Kidney (tissue), 14 donors: ENCODE measurements around the gene WNT7A. TPM values are rescaled to one million over a fixed set of nuclear protein-coding genes. Genes with fewer than 3 reads are reported as not detected.

Experiments used
- DNase-seq, 5 donors: peaks; one replicate each; pipeline ENCODE4 v3.0.0-alpha.2; 2013 to 2020
- FAIRE-seq: peaks from 2 replicates; lab custom pipeline; 2012; peaks lifted over from hg19 to GRCh38; lab: Jason Lieb, UNC
- H3K27ac ChIP-seq, 2 donors: one replicate each; pipeline ENCODE4 v1.7.0; 2013; ENCODE audit warnings: low read depth in 2 of 2, low read length in 2 of 2, inconsistent platforms in 1 of 2
- H3K27me3 ChIP-seq: one replicate; pipeline ENCODE4 v1.7.1; 2013; ENCODE audit warnings: low read length, inconsistent platforms; ENCODE audit not compliant: control insufficient read depth, insufficient read depth
- H3K36me3 ChIP-seq, 3 donors: one replicate each; pipeline versions ENCODE4 v1.7.0 to v1.7.1; 2013; ENCODE audit warnings: low read length in 3 of 3, control low read depth in 1 of 3, inconsistent platforms in 1 of 3; ENCODE audit not compliant: insufficient read depth in 3 of 3, control insufficient read depth in 2 of 3
- H3K4me1 ChIP-seq, 3 donors: one replicate each; pipeline versions ENCODE4 v1.7.0 to v1.7.1; 2013; ENCODE audit warnings: low read length in 3 of 3, inconsistent platforms in 1 of 3, low read depth in 1 of 3; ENCODE audit not compliant: control insufficient read depth in 2 of 3, insufficient read depth in 2 of 3
- H3K4me3 ChIP-seq, 3 donors: one replicate each; pipeline versions ENCODE4 v1.7.0 to v1.8.1; 2013; ENCODE audit warnings: low read length in 3 of 3, control low read depth in 1 of 3, inconsistent platforms in 1 of 3
- H3K9ac ChIP-seq, 3 donors: one replicate each; pipeline versions ENCODE4 v1.7.0 to v1.7.1; 2013; ENCODE audit warnings: low read length in 3 of 3, control low read depth in 1 of 3, inconsistent platforms in 1 of 3
- H3K9me3 ChIP-seq, 3 donors: one replicate each; pipeline versions ENCODE4 v1.7.0 to v1.7.1; 2013; ENCODE audit warnings: low read length in 3 of 3, control low read depth in 1 of 3, inconsistent platforms in 1 of 3; ENCODE audit not compliant: control insufficient read depth in 2 of 3, insufficient read depth in 1 of 3
- intact Hi-C: fragments of 100-400 bp; cut with DNase I; formaldehyde crosslinking; loops from one replicate; pipeline ENCODE4 v1.11.1; 2022
- polyA plus RNA-seq: library from polyadenylated mRNA; stranded (reverse); fragments of 350-450 nt; fragmentation: Illumina TruSeq; extraction: RNeasy Lipid Tissue Mini Kit (QIAGEN cat#74804); gene quantifications from one replicate; pipeline ENCODE4 v1.2.3, GENCODE V29; 2014; ENCODE audit warnings: low read depth, low replicate concordance; ENCODE audit not compliant: insufficient read depth
- total RNA-seq: library from RNA; stranded (reverse); fragmentation: NEBNext Ultra II Directional; extraction: Animal tissue kit (Norgen Biotek cat#: 25700); gene quantifications from one replicate; pipeline ENCODE4 v1.2.1, GENCODE V29; 2021
- TF ChIP-seq, protein P1 (sequence below): IDR thresholded peaks from 3 replicates; pipeline ENCODE4 v1.5.1; 2012; ENCODE audit warnings: mild to moderate bottlenecking, moderate library complexity, borderline replicate concordance; ENCODE audit not compliant: insufficient read depth; ENCODE audit errors: extremely low read depth
- donor health status: control.
- donor health status: control.
- donor health status: control.
- donor health status: control.
- donor health status: control.
- donor health status: DM: yes; HTN: yes; CAD: no.
- donor health status: Normal renal cell carcinoma (clear cell type).

Gene WNT7A
- total and polyA plus RNA-seq, 2 donors from 2014 or later, result 0.13 to 3.3 TPM

DNA sequence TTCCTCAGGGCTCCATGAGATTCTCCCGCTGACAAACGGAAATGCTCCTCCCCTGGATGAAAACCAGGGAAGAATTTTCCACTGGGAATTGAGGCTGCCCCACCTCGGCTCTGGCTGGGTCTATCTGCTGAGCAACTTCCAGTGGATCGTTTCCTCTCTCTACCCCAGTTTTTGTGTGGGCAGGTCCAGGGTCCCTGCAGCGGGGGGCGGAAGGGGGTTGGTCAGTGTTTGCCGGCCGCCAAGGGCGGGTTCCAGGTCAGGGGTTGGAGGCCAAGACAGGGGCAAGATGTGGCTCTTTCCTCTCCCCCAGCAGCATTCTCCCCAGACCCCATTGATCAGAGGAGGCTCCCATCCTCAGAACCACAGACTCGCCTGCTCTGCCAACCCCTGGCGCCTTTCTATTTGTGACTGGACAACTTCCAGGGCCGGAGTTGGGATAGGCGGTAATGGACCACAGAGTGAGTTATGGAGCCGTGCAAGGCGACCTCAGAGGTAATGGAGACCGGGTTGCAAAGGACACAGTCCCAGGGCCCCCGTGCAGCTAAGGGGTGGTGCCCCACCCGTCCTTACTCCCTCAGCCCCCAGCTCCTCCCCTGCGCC lies 92.2 kb downstream of the WNT7A start:
- Histone ChIP-seq H3K9ac (no peak overlapping the region), H3K4me3 (no peak overlapping the region), H3K36me3 (no peaks in the 10 kb centered on the region), H3K9me3 (no peaks in the 10 kb centered on the region), H3K27me3 (no peaks in the 10 kb centered on the region), H3K27ac (no peak overlapping the region), H3K4me1 (no peaks in the 10 kb centered on the region)
- TF ChIP-seq, protein P1, sequence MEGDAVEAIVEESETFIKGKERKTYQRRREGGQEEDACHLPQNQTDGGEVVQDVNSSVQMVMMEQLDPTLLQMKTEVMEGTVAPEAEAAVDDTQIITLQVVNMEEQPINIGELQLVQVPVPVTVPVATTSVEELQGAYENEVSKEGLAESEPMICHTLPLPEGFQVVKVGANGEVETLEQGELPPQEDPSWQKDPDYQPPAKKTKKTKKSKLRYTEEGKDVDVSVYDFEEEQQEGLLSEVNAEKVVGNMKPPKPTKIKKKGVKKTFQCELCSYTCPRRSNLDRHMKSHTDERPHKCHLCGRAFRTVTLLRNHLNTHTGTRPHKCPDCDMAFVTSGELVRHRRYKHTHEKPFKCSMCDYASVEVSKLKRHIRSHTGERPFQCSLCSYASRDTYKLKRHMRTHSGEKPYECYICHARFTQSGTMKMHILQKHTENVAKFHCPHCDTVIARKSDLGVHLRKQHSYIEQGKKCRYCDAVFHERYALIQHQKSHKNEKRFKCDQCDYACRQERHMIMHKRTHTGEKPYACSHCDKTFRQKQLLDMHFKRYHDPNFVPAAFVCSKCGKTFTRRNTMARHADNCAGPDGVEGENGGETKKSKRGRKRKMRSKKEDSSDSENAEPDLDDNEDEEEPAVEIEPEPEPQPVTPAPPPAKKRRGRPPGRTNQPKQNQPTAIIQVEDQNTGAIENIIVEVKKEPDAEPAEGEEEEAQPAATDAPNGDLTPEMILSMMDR, result no peak
- FAIRE-seq (no peak), DNase-seq (no peak)
- intact Hi-C loops, result no loop called here

DNA sequence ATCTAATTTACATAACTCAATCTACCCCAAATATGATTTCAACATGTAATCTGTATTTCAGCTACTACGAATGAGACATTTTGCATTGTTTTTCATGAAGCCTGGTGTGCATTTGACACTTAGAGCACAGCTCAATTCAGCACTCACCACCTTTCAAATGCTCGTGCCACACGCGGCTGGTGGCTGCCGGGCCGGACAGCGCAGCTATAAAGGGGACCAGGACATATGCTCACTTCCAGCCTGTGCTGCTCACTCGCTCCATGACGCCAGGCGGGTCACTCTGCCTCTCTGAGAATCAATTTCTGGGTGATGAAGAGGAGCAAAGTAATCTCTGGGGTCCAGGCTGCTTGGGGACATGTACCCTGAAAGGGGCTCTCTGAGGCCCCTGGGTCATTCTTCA lies 93.1 kb downstream of the WNT7A start:
- no peak overlapping the region for H3K4me3 ChIP-seq
- H3K36me3 ChIP-seq, result no peaks in the 10 kb centered on the region
- FAIRE-seq, result no peak
- no peaks in the 10 kb centered on the region for H3K27me3 ChIP-seq
- no peak overlapping the region for H3K9ac ChIP-seq
- no peak for DNase-seq
- TF ChIP-seq, protein P1, result no peak
- intact Hi-C loops, result no loop called here
- no peak overlapping the region for H3K27ac ChIP-seq
- no peaks in the 10 kb centered on the region for H3K9me3 ChIP-seq
- H3K4me1 ChIP-seq, result no peaks in the 10 kb centered on the region

DNA sequence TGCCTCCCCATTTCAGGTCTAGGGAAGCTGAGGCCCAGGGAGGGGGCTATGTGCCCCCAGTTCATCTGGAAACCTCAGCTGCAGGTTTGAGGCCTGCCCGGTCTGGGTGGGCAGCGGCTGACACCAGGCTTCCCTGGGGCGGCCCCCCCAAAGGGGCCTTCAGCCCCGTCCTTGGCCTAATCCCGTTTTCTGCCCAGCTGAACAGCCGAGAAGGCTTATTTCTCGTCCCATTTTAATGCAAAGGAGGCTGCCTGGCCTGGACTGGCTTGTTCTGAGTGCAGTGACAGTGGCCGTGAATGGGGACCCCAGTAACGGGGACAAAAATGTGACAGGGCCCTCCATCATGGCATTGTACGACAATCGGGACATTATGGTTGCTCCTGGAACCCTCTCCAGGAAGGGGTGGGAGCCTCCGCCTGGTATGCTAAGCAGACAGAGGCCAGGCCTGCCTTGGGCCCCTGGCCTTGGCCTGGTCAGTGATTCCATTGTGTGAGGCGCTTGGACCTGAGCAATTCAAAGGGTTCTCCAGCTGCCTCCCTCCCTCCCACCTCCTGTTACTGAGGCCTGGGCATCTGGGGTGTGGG lies 93.9 kb downstream of the WNT7A start:
- no peaks in the 10 kb centered on the region for H3K9me3 ChIP-seq
- FAIRE-seq (no peak), DNase-seq (no peak)
- H3K4me1 ChIP-seq, result no peaks in the 10 kb centered on the region
- no peak overlapping the region for H3K9ac ChIP-seq
- no peaks in the 10 kb centered on the region for H3K36me3 ChIP-seq
- TF ChIP-seq, protein P1, result no peak
- H3K27ac ChIP-seq, result no peak overlapping the region
- intact Hi-C loops, result no loop called here
- no peak overlapping the region for H3K4me3 ChIP-seq
- no peaks in the 10 kb centered on the region for H3K27me3 ChIP-seq
